Parathyroid adenoma (tissue), 2 donors: Measurements from ENCODE around the gene DDX56.

Experiments
- H2AFZ ChIP-seq: fragments of 300-600 bp; sonication (generic); one replicate; pipeline ENCODE4 v1.7.0; 2017; ENCODE audit warnings: antibody characterized with exemption, mild to moderate bottlenecking
- H3K27ac ChIP-seq: fragments of 300-600 bp; sonication (generic); one replicate; pipeline ENCODE4 v1.7.0; 2017
- H3K27me3 ChIP-seq: fragments of 300-600 bp; sonication (generic); one replicate; pipeline ENCODE4 v1.7.0; 2017; ENCODE audit warnings: low read length; ENCODE audit not compliant: control insufficient read depth, insufficient read depth
- H3K36me3 ChIP-seq: fragments of 300-600 bp; sonication (generic); one replicate; pipeline ENCODE4 v1.7.0; 2017; ENCODE audit warnings: low read length; ENCODE audit not compliant: control insufficient read depth, insufficient read depth
- H3K4me1 ChIP-seq: fragments of 300-600 bp; sonication (generic); one replicate; pipeline ENCODE4 v1.7.0; 2017; ENCODE audit warnings: control low read depth
- H3K4me2 ChIP-seq: fragments of 300-600 bp; sonication (generic); one replicate; pipeline ENCODE4 v1.7.0; 2017; ENCODE audit warnings: low read length
- H3K4me3 ChIP-seq: fragments of 300-600 bp; sonication (generic); one replicate; pipeline ENCODE4 v1.7.0; 2017; ENCODE audit warnings: low read depth, low read length
- H3K79me2 ChIP-seq: fragments of 300-600 bp; sonication (generic); one replicate; pipeline ENCODE4 v1.7.0; 2017; ENCODE audit warnings: control low read depth
- H3K9ac ChIP-seq: fragments of 300-600 bp; sonication (generic); one replicate; pipeline ENCODE4 v1.7.0; 2017; ENCODE audit warnings: mild to moderate bottlenecking
- H3K9me3 ChIP-seq: fragments of 300-600 bp; sonication (generic); one replicate; pipeline ENCODE4 v1.7.0; 2017; ENCODE audit warnings: low read length; ENCODE audit not compliant: control insufficient read depth
- TF ChIP-seq, protein P1 (sequence below): fragments of 300-600 bp; sonication (generic); IDR thresholded peaks from one replicate; pipeline ENCODE4 v1.7.0; 2017; ENCODE audit warnings: antibody characterized with exemption, mild to moderate bottlenecking
- donor health status: primary hyperparathyroidism.

DDX56 gene

GRCh38 chr7:44574287-44574872, 672 bp upstream of the DDX56 start:
- H2AFZ ChIP-seq = peak overlapping the region; percentile 82
- H3K4me2 ChIP-seq = peak overlapping the region; percentile 90
- no peaks in the 10 kb centered on the region for H3K9me3 ChIP-seq
- H3K27me3 ChIP-seq = no peaks in the 10 kb centered on the region
- peak overlapping the region; percentile 39 for H3K9ac ChIP-seq
- H3K79me2 ChIP-seq = peaks cover 37% of the 10 kb centered on the region
- TF ChIP-seq, protein P1, sequence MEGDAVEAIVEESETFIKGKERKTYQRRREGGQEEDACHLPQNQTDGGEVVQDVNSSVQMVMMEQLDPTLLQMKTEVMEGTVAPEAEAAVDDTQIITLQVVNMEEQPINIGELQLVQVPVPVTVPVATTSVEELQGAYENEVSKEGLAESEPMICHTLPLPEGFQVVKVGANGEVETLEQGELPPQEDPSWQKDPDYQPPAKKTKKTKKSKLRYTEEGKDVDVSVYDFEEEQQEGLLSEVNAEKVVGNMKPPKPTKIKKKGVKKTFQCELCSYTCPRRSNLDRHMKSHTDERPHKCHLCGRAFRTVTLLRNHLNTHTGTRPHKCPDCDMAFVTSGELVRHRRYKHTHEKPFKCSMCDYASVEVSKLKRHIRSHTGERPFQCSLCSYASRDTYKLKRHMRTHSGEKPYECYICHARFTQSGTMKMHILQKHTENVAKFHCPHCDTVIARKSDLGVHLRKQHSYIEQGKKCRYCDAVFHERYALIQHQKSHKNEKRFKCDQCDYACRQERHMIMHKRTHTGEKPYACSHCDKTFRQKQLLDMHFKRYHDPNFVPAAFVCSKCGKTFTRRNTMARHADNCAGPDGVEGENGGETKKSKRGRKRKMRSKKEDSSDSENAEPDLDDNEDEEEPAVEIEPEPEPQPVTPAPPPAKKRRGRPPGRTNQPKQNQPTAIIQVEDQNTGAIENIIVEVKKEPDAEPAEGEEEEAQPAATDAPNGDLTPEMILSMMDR = no peak
- H3K4me3 ChIP-seq = peak overlapping the region; percentile 82
- H3K36me3 ChIP-seq = no peaks in the 10 kb centered on the region
- peak overlapping the region; percentile 86 for H3K27ac ChIP-seq
- peaks cover 18% of the 10 kb centered on the region for H3K4me1 ChIP-seq

GRCh38 chr7:44572771-44573170, 937 bp downstream of the DDX56 start:
- Histone ChIP-seq H3K27ac (no peak overlapping the region), H3K4me2 (peak overlapping the region; percentile 90), H3K9me3 (no peaks in the 10 kb centered on the region), H3K4me1 (peaks cover 24% of the 10 kb centered on the region), H2AFZ (no peak overlapping the region), H3K4me3 (peak overlapping the region; percentile 82), H3K27me3 (no peaks in the 10 kb centered on the region), H3K36me3 (no peaks in the 10 kb centered on the region), H3K9ac (no peak overlapping the region), H3K79me2 (peaks cover 36% of the 10 kb centered on the region)
- TF ChIP-seq, protein P1 = no peak

- Histone ChIP-seq H3K4me3 (no peak overlapping the region), H3K4me2 (no peak overlapping the region), H3K9me3 (no peaks in the 10 kb centered on the region), H3K79me2 (peaks cover 19% of the 10 kb centered on the region), H3K9ac (no peak overlapping the region), H3K27ac (no peak overlapping the region), H3K4me1 (peaks cover 24% of the 10 kb centered on the region), H3K36me3 (no peaks in the 10 kb centered on the region), H2AFZ (no peak overlapping the region), H3K27me3 (no peaks in the 10 kb centered on the region)
- TF ChIP-seq, protein P1 = no peak
These were observed 3.7 kb downstream of the DDX56 start for GRCh38 chr7:44569959-44570358.

GRCh38 chr7:44568771-44569560, 4.7 kb downstream of the DDX56 start:
- no peaks in the 10 kb centered on the region for H3K27me3 ChIP-seq
- TF ChIP-seq, protein P1 = no peak
- no peak overlapping the region for H3K4me3 ChIP-seq
- peak overlapping the region; percentile 46 for H3K27ac ChIP-seq
- H3K36me3 ChIP-seq = no peaks in the 10 kb centered on the region
- H3K79me2 ChIP-seq = peaks cover 10% of the 10 kb centered on the region
- peaks cover 18% of the 10 kb centered on the region for H3K4me1 ChIP-seq
- H3K4me2 ChIP-seq = no peak overlapping the region
- H3K9me3 ChIP-seq = no peaks in the 10 kb centered on the region
- H3K9ac ChIP-seq = no peak overlapping the region
- H2AFZ ChIP-seq = no peak overlapping the region
